ENCODE results near the gene GSG1.

The GSG1 gene

DNA sequence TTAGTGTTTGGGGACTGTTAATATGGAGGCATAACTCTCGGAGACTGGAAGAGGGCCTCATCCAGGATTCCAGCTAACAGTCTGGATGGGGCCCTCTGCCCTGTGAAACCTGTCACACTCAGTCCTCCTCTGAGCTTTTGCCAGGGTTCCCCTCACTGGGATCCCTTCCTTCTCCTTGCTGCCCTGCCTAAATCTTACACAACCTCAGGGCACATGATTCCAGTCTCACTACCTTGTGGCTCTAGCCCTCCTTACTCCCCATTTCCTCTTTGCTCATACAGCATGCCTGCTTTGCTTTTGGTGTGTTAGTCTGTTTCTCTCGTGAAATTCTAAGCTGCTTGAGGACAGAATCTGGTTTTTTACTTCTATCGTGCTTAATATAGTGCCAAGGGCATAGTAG, 942 bp upstream of the GSG1 start:
- H3K4me3 Mint-ChIP-seq, result no peak overlapping the region
- DNase-seq, result no peak
- H3K27ac Mint-ChIP-seq, result no peak overlapping the region
- peaks cover 36% of the 10 kb centered on the region for H3K4me1 Mint-ChIP-seq
- H3K36me3 Mint-ChIP-seq (ENCODE audit: low read depth), result peaks cover 10% of the 10 kb centered on the region
- TF ChIP-seq, protein P1, sequence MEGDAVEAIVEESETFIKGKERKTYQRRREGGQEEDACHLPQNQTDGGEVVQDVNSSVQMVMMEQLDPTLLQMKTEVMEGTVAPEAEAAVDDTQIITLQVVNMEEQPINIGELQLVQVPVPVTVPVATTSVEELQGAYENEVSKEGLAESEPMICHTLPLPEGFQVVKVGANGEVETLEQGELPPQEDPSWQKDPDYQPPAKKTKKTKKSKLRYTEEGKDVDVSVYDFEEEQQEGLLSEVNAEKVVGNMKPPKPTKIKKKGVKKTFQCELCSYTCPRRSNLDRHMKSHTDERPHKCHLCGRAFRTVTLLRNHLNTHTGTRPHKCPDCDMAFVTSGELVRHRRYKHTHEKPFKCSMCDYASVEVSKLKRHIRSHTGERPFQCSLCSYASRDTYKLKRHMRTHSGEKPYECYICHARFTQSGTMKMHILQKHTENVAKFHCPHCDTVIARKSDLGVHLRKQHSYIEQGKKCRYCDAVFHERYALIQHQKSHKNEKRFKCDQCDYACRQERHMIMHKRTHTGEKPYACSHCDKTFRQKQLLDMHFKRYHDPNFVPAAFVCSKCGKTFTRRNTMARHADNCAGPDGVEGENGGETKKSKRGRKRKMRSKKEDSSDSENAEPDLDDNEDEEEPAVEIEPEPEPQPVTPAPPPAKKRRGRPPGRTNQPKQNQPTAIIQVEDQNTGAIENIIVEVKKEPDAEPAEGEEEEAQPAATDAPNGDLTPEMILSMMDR (IDR thresholded peaks at IDR 0.05), result no peak
- H3K27me3 Mint-ChIP-seq (ENCODE audit: low read depth, poor library complexity), result peaks cover 4% of the 10 kb centered on the region
- peaks cover 32% of the 10 kb centered on the region for H3K9me3 Mint-ChIP-seq

DNA sequence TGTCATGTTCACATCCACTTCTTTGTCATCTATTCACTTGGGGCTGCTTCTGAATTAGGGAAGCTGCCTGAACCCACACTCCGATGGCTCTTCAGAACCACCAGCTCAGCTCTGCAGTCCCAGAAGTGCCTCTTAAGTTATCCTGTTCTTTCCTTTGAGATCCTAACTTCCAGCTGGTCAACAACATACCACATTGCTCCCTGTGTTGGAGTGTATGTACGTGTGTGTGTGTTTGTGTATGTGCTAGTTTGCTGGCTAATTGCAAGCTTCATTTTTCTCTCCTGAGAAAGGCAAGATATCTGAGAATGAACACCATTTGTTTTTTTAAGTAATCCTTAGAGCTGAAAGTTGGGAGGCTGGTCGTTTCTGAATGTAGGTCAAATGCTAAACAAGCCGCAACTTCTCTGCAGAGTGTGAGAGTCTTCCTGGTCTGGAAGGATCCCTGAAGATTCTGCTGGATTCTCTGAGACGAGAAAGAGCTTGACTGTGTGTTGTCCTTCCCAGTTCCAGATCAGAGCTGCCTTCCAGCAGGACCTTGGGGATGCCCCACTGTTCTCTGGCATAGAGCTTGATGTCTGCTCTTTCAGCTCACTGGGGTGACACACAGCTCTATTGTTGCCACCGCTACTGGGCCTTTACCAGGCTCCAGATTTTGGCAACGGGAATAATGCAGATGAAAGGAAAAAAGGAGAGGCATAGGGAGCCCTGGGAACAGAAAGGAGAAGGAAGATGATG, 839 bp downstream of the GSG1 start:
- peak overlapping the region; percentile 70 for H3K4me3 Mint-ChIP-seq
- H3K9me3 Mint-ChIP-seq, result peaks cover 14% of the 10 kb centered on the region
- no peaks in the 10 kb centered on the region for H3K36me3 Mint-ChIP-seq (ENCODE audit: low read depth)
- no peak for DNase-seq
- H3K4me1 Mint-ChIP-seq, result peaks cover 54% of the 10 kb centered on the region
- H3K27ac Mint-ChIP-seq, result peak overlapping the region; percentile 56
- peaks cover 4% of the 10 kb centered on the region for H3K27me3 Mint-ChIP-seq (ENCODE audit: low read depth, poor library complexity)
- TF ChIP-seq, protein P1 (IDR thresholded peaks at IDR 0.05), result no peak

DNA sequence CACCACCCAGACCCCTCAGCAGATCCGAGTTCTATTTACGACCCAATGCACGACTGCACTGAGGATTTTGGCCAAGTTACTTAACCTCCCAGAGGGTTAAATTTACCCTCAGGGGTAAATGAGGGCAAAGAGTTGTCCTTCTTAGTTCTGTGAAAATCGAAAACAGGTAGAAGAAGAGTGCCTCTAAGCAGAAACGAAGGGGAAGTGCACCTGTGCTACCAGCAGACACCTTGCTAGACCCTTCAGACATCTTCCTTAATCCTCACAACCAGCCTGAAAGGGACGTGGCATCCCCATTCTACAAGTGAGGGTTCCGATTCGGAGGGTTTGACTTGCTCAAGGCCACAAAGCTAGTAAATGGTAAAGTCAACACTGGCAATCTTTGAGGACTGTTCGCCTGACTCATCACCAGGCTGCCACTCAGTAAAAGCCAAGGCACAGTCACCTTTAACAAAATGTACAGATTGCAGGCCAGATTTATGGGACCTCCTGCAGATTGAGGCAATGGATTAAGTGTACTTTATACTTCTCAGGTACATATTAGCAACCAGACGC, 1.6 kb downstream of the GSG1 start:
- H3K36me3 Mint-ChIP-seq (ENCODE audit: low read depth), result no peaks in the 10 kb centered on the region
- peak overlapping the region; percentile 70 for H3K4me3 Mint-ChIP-seq
- peak overlapping the region; percentile 86 for H3K27ac Mint-ChIP-seq
- no peak for DNase-seq
- TF ChIP-seq, protein P1 (IDR thresholded peaks at IDR 0.05), result no peak
- H3K4me1 Mint-ChIP-seq, result peaks cover 56% of the 10 kb centered on the region
- peaks cover 9% of the 10 kb centered on the region for H3K9me3 Mint-ChIP-seq
- H3K27me3 Mint-ChIP-seq (ENCODE audit: low read depth, poor library complexity), result no peaks in the 10 kb centered on the region

DNA sequence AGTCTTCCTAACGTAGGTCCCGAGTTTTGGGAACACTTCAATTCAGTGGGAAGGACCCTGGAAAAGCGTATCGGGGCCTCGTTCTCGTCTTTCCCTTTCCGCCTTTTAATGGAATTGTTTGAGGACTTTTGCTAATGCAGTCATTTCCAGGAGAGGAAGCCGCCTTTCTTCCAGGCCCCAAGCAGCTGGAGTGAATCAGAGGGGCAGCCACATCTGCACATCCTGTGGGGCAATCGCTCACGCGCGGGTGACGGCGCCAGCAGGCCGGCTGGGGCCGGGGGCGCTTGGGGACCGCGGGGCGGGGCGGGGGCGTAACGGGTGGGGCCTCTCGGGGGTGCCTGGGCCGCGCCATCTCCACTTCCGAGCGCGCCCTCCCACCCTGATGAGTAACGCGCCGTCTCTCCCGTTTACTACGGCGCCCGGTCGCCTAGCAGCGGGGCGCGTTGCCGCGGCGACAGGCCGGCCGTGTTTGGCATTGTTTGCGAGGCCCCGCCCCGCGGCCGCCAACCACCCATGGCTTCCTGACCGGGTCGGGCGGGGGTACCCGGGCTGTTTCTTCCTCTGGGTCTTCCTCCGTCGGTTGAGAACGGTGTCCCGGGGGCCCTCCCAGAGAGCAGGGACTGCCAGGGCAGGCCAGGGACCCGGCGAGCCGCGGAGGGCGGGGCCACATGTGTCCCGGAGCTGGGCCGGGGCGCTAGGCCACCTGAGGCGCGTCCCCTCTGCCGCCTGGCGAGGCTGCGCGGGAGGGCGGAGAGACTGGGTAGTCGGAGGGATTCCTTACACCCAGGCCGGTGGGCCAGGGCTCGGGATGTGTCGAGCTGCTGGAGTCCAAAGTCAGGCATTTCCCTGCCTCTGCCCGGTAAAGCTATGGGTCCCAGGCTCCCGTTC, 2.3 kb downstream of the GSG1 start:
- DNase-seq, result peak; percentile 90
- TF ChIP-seq, protein P1 (IDR thresholded peaks at IDR 0.05), result no peak
- H3K27me3 Mint-ChIP-seq (ENCODE audit: low read depth, poor library complexity), result no peaks in the 10 kb centered on the region
- peak overlapping the region; percentile 100 for H3K27ac Mint-ChIP-seq
- peaks cover 56% of the 10 kb centered on the region for H3K4me1 Mint-ChIP-seq
- H3K4me3 Mint-ChIP-seq, result peak overlapping the region; percentile 82
- no peaks in the 10 kb centered on the region for H3K36me3 Mint-ChIP-seq (ENCODE audit: low read depth)
- H3K9me3 Mint-ChIP-seq, result peaks cover 7% of the 10 kb centered on the region

DNA sequence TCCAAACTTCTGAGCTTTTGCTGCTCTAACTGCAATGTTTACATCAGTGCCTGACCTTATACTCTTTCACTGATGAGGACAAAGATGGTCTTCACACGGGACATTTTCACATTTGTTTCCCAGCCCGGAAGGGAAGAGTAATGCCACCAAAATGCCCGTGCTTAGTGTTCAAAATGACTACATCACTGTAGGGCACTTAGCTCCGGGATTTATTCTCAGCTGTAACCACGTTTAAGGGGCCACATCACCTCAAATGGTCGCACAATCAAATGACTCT, 2.9 kb downstream of the GSG1 start:
- Mint-ChIP-seq H3K9me3 (peaks cover 4% of the 10 kb centered on the region), H3K4me1 (peaks cover 56% of the 10 kb centered on the region), H3K36me3 (ENCODE audit: low read depth) (no peaks in the 10 kb centered on the region), H3K27ac (peak overlapping the region; percentile 100), H3K27me3 (ENCODE audit: low read depth, poor library complexity) (no peaks in the 10 kb centered on the region), H3K4me3 (peak overlapping the region; percentile 82)
- TF ChIP-seq, protein P1 (IDR thresholded peaks at IDR 0.05), result no peak
- no peak for DNase-seq

All from nephron progenitor cell (in vitro differentiated cells).